Esophagus (tissue), 2 donors: ENCODE data around the gene MYO3B. TPM values are rescaled to one million over a fixed set of nuclear protein-coding genes. Genes with fewer than 3 reads are reported as not detected.

ENCODE experiments used
- H3K27ac ChIP-seq, 2 donors: one replicate each; pipeline ENCODE4 v1.5.1; 2013; ENCODE audit warnings: low read depth in 2 of 2, mild to moderate bottlenecking in 2 of 2, inconsistent platforms in 1 of 2, low read length in 1 of 2, moderate library complexity in 1 of 2
- H3K27me3 ChIP-seq, 2 donors: one replicate each; pipeline ENCODE4 v1.6.1; 2013; ENCODE audit warnings: low read length in 2 of 2, control low read depth in 1 of 2, mild to moderate bottlenecking in 1 of 2; ENCODE audit not compliant: insufficient read depth in 2 of 2, control insufficient read depth in 1 of 2
- H3K36me3 ChIP-seq, 2 donors: one replicate each; pipeline ENCODE4 v1.6.1; 2013; ENCODE audit warnings: low read length in 1 of 2; ENCODE audit not compliant: control insufficient read depth in 2 of 2, insufficient read depth in 2 of 2
- H3K4me1 ChIP-seq, 2 donors: one replicate each; pipeline ENCODE4 v1.6.1; 2013; ENCODE audit warnings: low read length in 1 of 2; ENCODE audit not compliant: control insufficient read depth in 2 of 2, insufficient read depth in 2 of 2
- H3K4me3 ChIP-seq, 2 donors: one replicate each; pipeline ENCODE4 v1.5.1; 2013; ENCODE audit warnings: low read length in 2 of 2, mild to moderate bottlenecking in 2 of 2, low read depth in 1 of 2, moderate library complexity in 1 of 2
- H3K9me3 ChIP-seq, 2 donors: one replicate each; pipeline ENCODE4 v1.6.1; 2013; ENCODE audit warnings: mild to moderate bottlenecking in 2 of 2, low read depth in 1 of 2, low read length in 1 of 2, moderate library complexity in 1 of 2; ENCODE audit not compliant: control insufficient read depth in 2 of 2, insufficient read depth in 1 of 2
- WGBS, 2 donors: extraction: QIAGEN DNeasy Blood & Tissue Kit; methylation state at CpG; one replicate each; pipeline ENCODE4 v1.1.7; 2013; 5-methylcytosine and 5-hydroxymethylcytosine counted together
- polyA plus RNA-seq, 2 donors: library from polyadenylated mRNA; stranded (reverse); fragments of 200-250 nt; gene quantifications; one replicate each; pipeline ENCODE4 v1.2.3, GENCODE V29; 2013
- donor health status: healthy with polysubstance abuse.
- donor health status: Bipolar disorder and iron deficiency.

Gene MYO3B
- polyA plus RNA-seq, 2 donors: 0.08 to 0.11 TPM

GRCh38 chr2:170297496-170297895 lies 119.5 kb downstream of the MYO3B start:
- H3K4me3 ChIP-seq: no peak overlapping the region

GRCh38 chr2:170298115-170298514 lies 120.2 kb downstream of the MYO3B start:
- no peaks in the 10 kb centered on the region for H3K36me3 ChIP-seq
- no peaks in the 10 kb centered on the region for H3K27me3 ChIP-seq
- H3K4me3 ChIP-seq: no peak overlapping the region
- 73 to 87% methylated on average over 1 of the region's 1 CpG for WGBS, 2 donors
- no peaks in the 10 kb centered on the region for H3K4me1 ChIP-seq
- no peak overlapping the region for H3K27ac ChIP-seq
- no peaks in the 10 kb centered on the region for H3K9me3 ChIP-seq

More at GRCh38 chr2:170297496-170297895, 119.5 kb downstream of the MYO3B start:
- Histone ChIP-seq H3K9me3 (no peaks in the 10 kb centered on the region), H3K27me3 (no peaks in the 10 kb centered on the region), H3K4me1 (no peaks in the 10 kb centered on the region), H3K36me3 (no peaks in the 10 kb centered on the region), H3K27ac (no peak overlapping the region)
- WGBS, 2 donors: 92 to 96% methylated on average over 3 of the region's 3 CpGs

GRCh38 chr2:170298861-170299429 lies 121.0 kb downstream of the MYO3B start:
- no peaks in the 10 kb centered on the region for H3K36me3 ChIP-seq
- H3K4me3 ChIP-seq: no peak overlapping the region
- no peaks in the 10 kb centered on the region for H3K9me3 ChIP-seq
- no peaks in the 10 kb centered on the region for H3K4me1 ChIP-seq
- H3K27ac ChIP-seq: no peak overlapping the region
- no peaks in the 10 kb centered on the region for H3K27me3 ChIP-seq

- Histone ChIP-seq H3K36me3 (no peaks in the 10 kb centered on the region), H3K9me3 (no peaks in the 10 kb centered on the region), H3K4me3 (no peak overlapping the region), H3K27ac (no peak overlapping the region), H3K4me1 (no peaks in the 10 kb centered on the region), H3K27me3 (no peaks in the 10 kb centered on the region)
- 90 to 92% methylated on average over 1 of the region's 1 CpG for WGBS, 2 donors
These were observed 123.0 kb downstream of the MYO3B start for GRCh38 chr2:170300993-170301392.

- no peaks in the 10 kb centered on the region for H3K4me1 ChIP-seq
- no peak overlapping the region for H3K4me3 ChIP-seq
- WGBS, 2 donors: 69 to 81% methylated on average over 5 of the region's 5 CpGs
- H3K27me3 ChIP-seq: no peaks in the 10 kb centered on the region
- no peaks in the 10 kb centered on the region for H3K9me3 ChIP-seq
- H3K27ac ChIP-seq: no peak overlapping the region
- H3K36me3 ChIP-seq: no peaks in the 10 kb centered on the region
These were observed 123.7 kb downstream of the MYO3B start for GRCh38 chr2:170301626-170302025.

- WGBS, 2 donors: 82 to 96% methylated on average over 2 of the region's 2 CpGs
- Histone ChIP-seq H3K4me1 (no peaks in the 10 kb centered on the region), H3K27me3 (no peaks in the 10 kb centered on the region), H3K27ac (no peak overlapping the region), H3K4me3 (no peak overlapping the region), H3K9me3 (no peaks in the 10 kb centered on the region), H3K36me3 (no peaks in the 10 kb centered on the region)
These were observed 127.8 kb downstream of the MYO3B start for GRCh38 chr2:170305711-170306110.

- WGBS, 2 donors: 84 to 85% methylated on average over 5 of the region's 5 CpGs
- no peaks in the 10 kb centered on the region for H3K36me3 ChIP-seq
- H3K4me3 ChIP-seq: no peak overlapping the region
- H3K27ac ChIP-seq: no peak overlapping the region
- no peaks in the 10 kb centered on the region for H3K4me1 ChIP-seq
- H3K27me3 ChIP-seq: no peaks in the 10 kb centered on the region
- H3K9me3 ChIP-seq: no peaks in the 10 kb centered on the region
These were observed 128.4 kb downstream of the MYO3B start for GRCh38 chr2:170306293-170306873.

GRCh38 chr2:170307052-170307451 lies 129.1 kb downstream of the MYO3B start:
- no peak overlapping the region for H3K4me3 ChIP-seq
- no peaks in the 10 kb centered on the region for H3K4me1 ChIP-seq
- no peak overlapping the region for H3K27ac ChIP-seq
- 68 to 83% methylated on average over 2 of the region's 2 CpGs for WGBS, 2 donors
- H3K9me3 ChIP-seq: no peaks in the 10 kb centered on the region
- H3K36me3 ChIP-seq: no peaks in the 10 kb centered on the region
- no peaks in the 10 kb centered on the region for H3K27me3 ChIP-seq

GRCh38 chr2:170307555-170308351 lies 129.8 kb downstream of the MYO3B start:
- no peaks in the 10 kb centered on the region for H3K27me3 ChIP-seq
- H3K27ac ChIP-seq: no peak overlapping the region
- H3K36me3 ChIP-seq: no peaks in the 10 kb centered on the region
- H3K4me3 ChIP-seq: no peak overlapping the region
- WGBS, 2 donors: 66 to 69% methylated on average over 4 of the region's 4 CpGs
- H3K9me3 ChIP-seq: no peaks in the 10 kb centered on the region
- H3K4me1 ChIP-seq: no peaks in the 10 kb centered on the region
